CD14-positive monocyte (primary cell): Measurements from ENCODE around the gene LDLRAD4. TPM values are rescaled to one million over a fixed set of nuclear protein-coding genes. Genes with fewer than 3 reads are reported as not detected.

Experiments used
- DNase-seq, 3 donors: peaks; one replicate each; pipeline ENCODE4 v3.0.0-alpha.2; 2011 to 2022
- H2AFZ ChIP-seq: 2 replicates; pipeline ENCODE4 v1.6.0; 2012; ENCODE audit warnings: mild to moderate bottlenecking, low read depth, low read length, inconsistent platforms; ENCODE audit not compliant: insufficient read depth, poor library complexity, severe bottlenecking
- H3K27ac ChIP-seq, 2 donors: 1 replicate in 1 of 2; 2 replicates in 1 of 2; pipeline ENCODE4 v1.5.1; 2012 to 2013; ENCODE audit warnings: low read length in 2 of 2, control low read depth in 1 of 2, inconsistent platforms in 1 of 2, low read depth in 1 of 2, mild to moderate bottlenecking in 1 of 2
- H3K27me3 ChIP-seq, 2 donors: one replicate each; pipeline versions ENCODE4 v1.6.0 to v1.6.1; 2011 to 2013; ENCODE audit warnings: low read length in 2 of 2; ENCODE audit not compliant: control insufficient read depth in 2 of 2, insufficient read depth in 2 of 2
- H3K36me3 ChIP-seq, 2 donors: replicated peaks in 1 of 2; 1 replicate in 1 of 2; 2 replicates in 1 of 2; pipeline versions ENCODE4 v1.5.1 to v1.6.1; 2012 to 2013; ENCODE audit warnings: low read length in 2 of 2, control low read depth in 1 of 2, inconsistent platforms in 1 of 2, mild to moderate bottlenecking in 1 of 2; ENCODE audit not compliant: insufficient read depth in 2 of 2, control insufficient read depth in 1 of 2
- H3K4me1 ChIP-seq, 2 donors: 1 replicate in 1 of 2; 2 replicates in 1 of 2; pipeline versions ENCODE4 v1.5.1 to v1.6.1; 2012 to 2013; ENCODE audit warnings: low read length in 2 of 2, control low read depth in 1 of 2, inconsistent platforms in 1 of 2, mild to moderate bottlenecking in 1 of 2, moderate library complexity in 1 of 2; ENCODE audit not compliant: insufficient read depth in 2 of 2, control insufficient read depth in 1 of 2
- H3K4me2 ChIP-seq: replicated peaks from 2 replicates; pipeline ENCODE3; 2012; ENCODE audit warnings: low read length, moderate library complexity, mild to moderate bottlenecking; ENCODE audit not compliant: poor library complexity, severe bottlenecking; ENCODE audit errors: extremely low read depth
- H3K4me3 ChIP-seq, 3 experiments: fragments of 200-600 bp in 1 of 3; sonication (generic) in 1 of 3; replicated peaks in 1 of 3; 1 replicate in 2 of 3; 2 replicates in 1 of 3; pipeline ENCODE4 v1.5.1; 2011 to 2013; ENCODE audit warnings: low read length in 3 of 3, mild to moderate bottlenecking in 3 of 3, control low read depth in 2 of 3, low read depth in 2 of 3, inconsistent platforms in 1 of 3, moderate library complexity in 1 of 3
- H3K79me2 ChIP-seq: 2 replicates; pipeline ENCODE4 v1.6.0; 2012; ENCODE audit warnings: mild to moderate bottlenecking, control low read depth, inconsistent platforms, low read length, moderate library complexity; ENCODE audit not compliant: insufficient read depth
- H3K9ac ChIP-seq: 2 replicates; pipeline ENCODE4 v1.6.0; 2017; ENCODE audit warnings: low read length, mild to moderate bottlenecking; ENCODE audit not compliant: insufficient read depth, poor library complexity, severe bottlenecking
- H3K9me3 ChIP-seq, 2 donors: replicated peaks in 1 of 2; 1 replicate in 1 of 2; 2 replicates in 1 of 2; pipeline versions ENCODE4 v1.5.1 to v1.6.1; 2012 to 2013; ENCODE audit warnings: low read length in 2 of 2, control low read depth in 1 of 2; ENCODE audit not compliant: control insufficient read depth in 1 of 2, insufficient read depth in 1 of 2
- H4K20me1 ChIP-seq: 2 replicates; pipeline ENCODE4 v1.6.0; 2012; ENCODE audit warnings: mild to moderate bottlenecking, low read length, control low read depth, moderate library complexity; ENCODE audit not compliant: insufficient read depth
- H3K27ac Mint-ChIP-seq, 7 donors: one replicate each; pipeline ENCODE4 v1.8.0; 2020; ENCODE audit warnings: mild to moderate bottlenecking in 7 of 7, mixed read lengths in 7 of 7, moderate library complexity in 6 of 7, inconsistent platforms in 2 of 7
- H3K27me3 Mint-ChIP-seq, 3 donors: one replicate each; pipeline ENCODE4 v1.8.0; 2021 to 2022; ENCODE audit warnings: low read depth in 3 of 3, mild to moderate bottlenecking in 3 of 3, mixed read lengths in 3 of 3, moderate library complexity in 3 of 3, inconsistent platforms in 1 of 3
- H3K36me3 Mint-ChIP-seq, 2 donors: one replicate each; pipeline ENCODE4 v1.8.0; 2020; ENCODE audit warnings: mixed read lengths in 2 of 2, inconsistent platforms in 1 of 2, mild to moderate bottlenecking in 1 of 2
- H3K4me1 Mint-ChIP-seq: one replicate; pipeline ENCODE4 v1.8.0; 2020; ENCODE audit warnings: mild to moderate bottlenecking, mixed read lengths
- H3K4me3 Mint-ChIP-seq, 2 donors: one replicate each; pipeline ENCODE4 v1.8.0; 2020; ENCODE audit warnings: mild to moderate bottlenecking in 2 of 2, mixed read lengths in 2 of 2, moderate library complexity in 1 of 2
- H3K9me3 Mint-ChIP-seq, 7 donors: one replicate each; pipeline ENCODE4 v1.8.0; 2020 to 2022; ENCODE audit warnings: mixed read lengths in 7 of 7, mild to moderate bottlenecking in 6 of 7, moderate library complexity in 6 of 7, inconsistent platforms in 2 of 7
- CTCF ChIP-seq: fragments of 200-600 bp; IDR thresholded peaks from one replicate; pipeline ENCODE4 v1.8.0; 2022; ENCODE audit warnings: antibody characterized with exemption, mild to moderate bottlenecking
- WGBS: methylation state at CpG from one replicate; pipeline ENCODE4 v1.1.5; 2013; ENCODE audit warnings: missing lambda C conversion rate; ENCODE audit not compliant: insufficient coverage; 5-methylcytosine and 5-hydroxymethylcytosine counted together
- intact Hi-C, 2 donors: fragments of 100-400 bp; cut with micrococcal nuclease; formaldehyde crosslinking; loops; one replicate each; pipeline versions ENCODE4 v1.15.0 to v1.15.1; 2023
- polyA plus RNA-seq, 3 donors: library from polyadenylated mRNA; depleted of rRNA in 1 of 3; unstranded in 2 of 3; stranded (reverse) in 1 of 3; fragments of 300-500 nt in 2 of 3; fragments of >200 nt in 1 of 3; fragmentation: Illumina TruSeq in 2 of 3; gene quantifications; 1 replicate in 2 of 3; 2 replicates in 1 of 3; pipeline ENCODE4 v1.2.3, GENCODE V29; 2012 to 2021

Gene LDLRAD4
- polyA plus RNA-seq, 3 donors = 13.5 to 15.4 (median 13.8) TPM

GRCh38 chr18:13198701-13199100 lies 19.9 kb upstream of the LDLRAD4 start:
- Mint-ChIP-seq H3K27me3 (peaks cover 1 to 9% (median 1%) of the 10 kb centered on the region in 3 donors), H3K27ac (no peak overlapping the region), H3K9me3 (peaks cover 17 to 33% (median 30%) of the 10 kb centered on the region in 7 donors), H3K4me1 (no peaks in the 10 kb centered on the region), H3K4me3 (peak overlapping the region in 1 of 2 donors; percentile 8), H3K36me3 (peaks cover 0 to 3% of the 10 kb centered on the region in 2 donors)
- no CpG with 5 or more reads among the region's 2 CpGs for WGBS
- Histone ChIP-seq H3K27me3 (no peaks in the 10 kb centered on the region), H4K20me1 (no peaks in the 10 kb centered on the region), H3K9ac (no peak overlapping the region), H3K36me3 (no peaks in the 10 kb centered on the region), H3K4me1 (no peaks in the 10 kb centered on the region), H3K9me3 (peaks cover 18 to 23% of the 10 kb centered on the region in 2 donors), H3K27ac (no peak overlapping the region), H3K4me3 (no peak overlapping the region), H3K4me2 (no peak overlapping the region), H3K79me2 (no peaks in the 10 kb centered on the region), H2AFZ (no peak overlapping the region)
- intact Hi-C loops = no loop called here
- no peak for DNase-seq
- no peak for TF ChIP-seq CTCF

DNA sequence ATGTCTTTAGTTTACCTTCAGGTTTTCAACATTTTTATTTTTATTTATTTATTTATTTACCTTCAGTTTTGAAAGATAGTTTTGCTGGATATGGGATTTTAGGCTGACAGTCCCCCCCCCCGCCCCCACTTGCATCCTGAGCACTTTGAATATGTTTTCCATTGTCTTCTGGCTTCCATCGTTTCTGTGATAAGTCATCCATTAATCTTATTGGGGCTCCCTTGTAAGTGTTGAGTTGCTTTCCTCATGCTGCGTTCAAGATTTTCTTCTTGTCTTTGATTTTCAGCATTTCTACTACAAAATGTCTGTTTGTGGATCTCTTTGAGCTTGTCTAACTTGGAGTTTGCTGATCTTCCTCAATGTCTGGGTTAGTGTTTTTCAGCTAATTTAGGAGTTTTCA lies 19.4 kb upstream of the LDLRAD4 start:
- no peak for TF ChIP-seq CTCF
- H3K9me3 ChIP-seq = peaks cover 18 to 23% of the 10 kb centered on the region in 2 donors
- intact Hi-C loops = no loop called here
- H3K4me1 ChIP-seq = no peaks in the 10 kb centered on the region
- H3K9ac ChIP-seq = no peak overlapping the region
- H3K27ac ChIP-seq = no peak overlapping the region
- Mint-ChIP-seq H3K4me1 (no peaks in the 10 kb centered on the region), H3K4me3 (no peak overlapping the region), H3K27ac (no peak overlapping the region), H3K27me3 (peaks cover 1 to 9% (median 1%) of the 10 kb centered on the region in 3 donors), H3K36me3 (peaks cover 0 to 3% of the 10 kb centered on the region in 2 donors), H3K9me3 (peaks cover 17 to 33% (median 30%) of the 10 kb centered on the region in 7 donors)
- no peaks in the 10 kb centered on the region for H3K36me3 ChIP-seq
- no peak for DNase-seq
- no peak overlapping the region for H3K4me2 ChIP-seq
- no peaks in the 10 kb centered on the region for H3K79me2 ChIP-seq
- H2AFZ ChIP-seq = no peak overlapping the region
- H3K27me3 ChIP-seq = no peaks in the 10 kb centered on the region
- H3K4me3 ChIP-seq = no peak overlapping the region
- WGBS = no CpG with 5 or more reads among the region's 3 CpGs
- no peaks in the 10 kb centered on the region for H4K20me1 ChIP-seq
